Measurements from ENCODE around the gene CDK11A.

DNA sequence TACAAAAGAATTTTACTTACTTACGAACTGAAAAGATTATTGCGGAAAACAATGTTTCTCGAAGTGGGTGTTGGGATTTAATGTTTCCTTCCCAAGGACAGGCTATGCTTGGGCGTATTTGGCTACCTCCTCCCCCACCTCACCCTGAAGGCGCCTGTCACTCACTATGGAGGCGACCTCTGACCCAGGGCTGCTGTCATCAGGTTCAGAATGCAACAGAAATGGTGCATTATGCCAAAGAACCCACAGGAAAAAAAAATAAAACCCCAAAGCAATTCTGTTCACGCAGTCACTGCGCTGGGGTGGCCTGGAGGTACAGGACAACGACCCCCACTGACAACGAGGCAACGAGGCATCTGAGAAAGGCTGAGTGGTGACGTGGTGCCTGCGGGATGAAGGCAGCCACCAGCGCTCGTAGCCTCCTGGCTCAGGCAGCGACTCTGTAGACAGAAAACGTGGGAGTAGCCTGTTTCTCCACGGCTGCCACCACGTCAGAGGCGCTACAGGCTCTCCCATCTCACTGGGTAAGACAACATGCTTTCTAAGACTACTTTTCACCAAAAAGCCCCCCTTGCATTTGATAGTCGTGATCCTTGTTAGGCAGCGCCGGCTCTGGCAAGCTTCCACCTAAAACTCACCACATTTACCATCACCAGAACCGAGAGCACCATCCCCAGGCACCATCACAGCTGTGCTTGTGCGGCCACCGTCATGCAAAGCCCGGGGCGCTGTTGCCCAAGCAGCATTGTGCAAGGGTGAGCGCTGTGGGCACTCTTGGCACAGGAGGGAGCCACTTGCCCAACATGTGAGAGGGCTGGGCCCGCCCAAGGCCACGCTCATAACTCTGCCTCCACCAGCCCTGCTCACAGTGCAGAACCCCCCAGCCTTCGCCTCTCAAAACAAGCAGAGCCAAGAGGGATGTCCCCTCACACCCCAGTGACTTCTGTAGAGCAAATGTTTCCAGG, 39.8 kb upstream of the CDK11A start:
- TF ChIP-seq, protein P1, sequence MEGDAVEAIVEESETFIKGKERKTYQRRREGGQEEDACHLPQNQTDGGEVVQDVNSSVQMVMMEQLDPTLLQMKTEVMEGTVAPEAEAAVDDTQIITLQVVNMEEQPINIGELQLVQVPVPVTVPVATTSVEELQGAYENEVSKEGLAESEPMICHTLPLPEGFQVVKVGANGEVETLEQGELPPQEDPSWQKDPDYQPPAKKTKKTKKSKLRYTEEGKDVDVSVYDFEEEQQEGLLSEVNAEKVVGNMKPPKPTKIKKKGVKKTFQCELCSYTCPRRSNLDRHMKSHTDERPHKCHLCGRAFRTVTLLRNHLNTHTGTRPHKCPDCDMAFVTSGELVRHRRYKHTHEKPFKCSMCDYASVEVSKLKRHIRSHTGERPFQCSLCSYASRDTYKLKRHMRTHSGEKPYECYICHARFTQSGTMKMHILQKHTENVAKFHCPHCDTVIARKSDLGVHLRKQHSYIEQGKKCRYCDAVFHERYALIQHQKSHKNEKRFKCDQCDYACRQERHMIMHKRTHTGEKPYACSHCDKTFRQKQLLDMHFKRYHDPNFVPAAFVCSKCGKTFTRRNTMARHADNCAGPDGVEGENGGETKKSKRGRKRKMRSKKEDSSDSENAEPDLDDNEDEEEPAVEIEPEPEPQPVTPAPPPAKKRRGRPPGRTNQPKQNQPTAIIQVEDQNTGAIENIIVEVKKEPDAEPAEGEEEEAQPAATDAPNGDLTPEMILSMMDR (IDR thresholded peaks at IDR 0.05): no peak
- TF ChIP-seq POLR2A (IDR thresholded peaks at IDR 0.05): no peak
- TF ChIP-seq POLR2AphosphoS5 (IDR thresholded peaks at IDR 0.05): no peak
- no peak for TF ChIP-seq EP300 (IDR thresholded peaks at IDR 0.05)

Measured in gastroesophageal sphincter (tissue), 3 donors.